ENCODE measurements around the gene KCNK15.

- TF ChIP-seq POLR2AphosphoS5 (IDR thresholded peaks at IDR 0.05; ENCODE audit: low read depth, low read length) (no peak), SIN3A (IDR thresholded peaks at IDR 0.05; ENCODE audit: borderline replicate concordance, insufficient read depth, low read length) (no peak), TAF1 (IDR thresholded peaks at IDR 0.05; ENCODE audit: borderline replicate concordance, insufficient read depth, low read length) (no peak), FOXP2 (optimal IDR thresholded peaks at IDR 0.05; ENCODE audit: borderline replicate concordance, extremely low read depth, extremely low read length, insufficient read depth) (no peak)
Observed at GRCh38 chr20:44742304-44743079, 3.2 kb upstream of the KCNK15 start.

Data from PFSK-1 (cell line).